MM.1S (cell line): Measurements from ENCODE around the gene CD6.

Experiments
- EZH2 ChIP-seq: fragments of 300-600 bp; sonication (generic); optimal IDR thresholded peaks from 2 replicates; pipeline ENCODE3; 2017; ENCODE audit warnings: low read depth, mild to moderate bottlenecking, antibody characterized with exemption, low read length, mixed read lengths
- EZH2phosphoT487 ChIP-seq: fragments of 300-600 bp; sonication (generic); IDR thresholded peaks from 2 replicates; pipeline ENCODE4 v1.6.1; 2018; ENCODE audit warnings: antibody characterized with exemption, low read length
- TF ChIP-seq, protein P1 (sequence below): fragments of 300-600 bp; sonication (generic); IDR thresholded peaks from 2 replicates; pipeline ENCODE4 v1.5.1; 2016; ENCODE audit warnings: antibody characterized with exemption, low read length, mixed read lengths

DNA sequence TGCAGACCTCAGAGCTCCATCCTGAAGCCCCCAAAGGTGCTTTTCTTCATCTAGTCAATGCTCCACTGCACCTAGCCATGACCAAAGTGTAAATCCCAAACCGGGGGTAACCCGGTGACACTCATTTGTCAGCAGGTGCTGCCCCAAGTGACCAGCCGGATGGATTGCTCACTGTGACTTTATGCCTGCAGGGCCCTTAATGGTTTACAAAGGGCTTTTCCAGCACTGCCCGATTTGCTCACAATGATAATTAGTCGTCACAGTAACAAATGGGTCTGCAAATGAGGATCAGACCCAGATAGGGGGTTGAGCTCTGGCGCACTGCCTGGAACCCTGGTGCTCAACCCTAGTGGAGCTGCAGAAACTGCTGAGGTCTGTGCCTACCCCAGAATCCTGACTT is 85.1 kb downstream of the CD6 start:
- TF ChIP-seq, protein P1, sequence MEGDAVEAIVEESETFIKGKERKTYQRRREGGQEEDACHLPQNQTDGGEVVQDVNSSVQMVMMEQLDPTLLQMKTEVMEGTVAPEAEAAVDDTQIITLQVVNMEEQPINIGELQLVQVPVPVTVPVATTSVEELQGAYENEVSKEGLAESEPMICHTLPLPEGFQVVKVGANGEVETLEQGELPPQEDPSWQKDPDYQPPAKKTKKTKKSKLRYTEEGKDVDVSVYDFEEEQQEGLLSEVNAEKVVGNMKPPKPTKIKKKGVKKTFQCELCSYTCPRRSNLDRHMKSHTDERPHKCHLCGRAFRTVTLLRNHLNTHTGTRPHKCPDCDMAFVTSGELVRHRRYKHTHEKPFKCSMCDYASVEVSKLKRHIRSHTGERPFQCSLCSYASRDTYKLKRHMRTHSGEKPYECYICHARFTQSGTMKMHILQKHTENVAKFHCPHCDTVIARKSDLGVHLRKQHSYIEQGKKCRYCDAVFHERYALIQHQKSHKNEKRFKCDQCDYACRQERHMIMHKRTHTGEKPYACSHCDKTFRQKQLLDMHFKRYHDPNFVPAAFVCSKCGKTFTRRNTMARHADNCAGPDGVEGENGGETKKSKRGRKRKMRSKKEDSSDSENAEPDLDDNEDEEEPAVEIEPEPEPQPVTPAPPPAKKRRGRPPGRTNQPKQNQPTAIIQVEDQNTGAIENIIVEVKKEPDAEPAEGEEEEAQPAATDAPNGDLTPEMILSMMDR, result no peak
- TF ChIP-seq EZH2 (no peak), EZH2phosphoT487 (no peak)
